Stimulated activated CD8-positive, alpha-beta memory T cell treated with anti-CD3 and anti-CD28 coated beads, Interleukin-4, amount 100 ng/mL, for 48 hours (primary cell): Measurements from ENCODE around the gene KLK11.

ENCODE experiments used
- DNase-seq: peaks from one replicate; pipeline ENCODE4 v3.0.0-alpha.2; 2020

The KLK11 gene

GRCh38 chr19:51027126-51027806 is 850 bp upstream of the KLK11 start:
- DNase-seq: no peak

GRCh38 chr19:51025809-51026553 is 435 bp downstream of the KLK11 start:
- DNase-seq: no peak

GRCh38 chr19:51025401-51025800 is 1.0 kb downstream of the KLK11 start:
- no peak for DNase-seq

- no peak for DNase-seq
Observed at GRCh38 chr19:51024924-51025323, 1.5 kb downstream of the KLK11 start.

GRCh38 chr19:51023946-51024345 is 2.5 kb downstream of the KLK11 start:
- no peak for DNase-seq

- no peak for DNase-seq
Observed at GRCh38 chr19:51022526-51022925, 3.9 kb downstream of the KLK11 start.

GRCh38 chr19:51020988-51021651 is 5.3 kb downstream of the KLK11 start:
- no peak for DNase-seq

GRCh38 chr19:51019544-51019925 is 6.9 kb downstream of the KLK11 start, which contains the start of gene KLK10:
TSS of gene KLK10 (minus strand) at chr19:51019709. CDS start at chr19:51019130, 579 bp downstream.
- no peak for DNase-seq

- DNase-seq: no peak
Observed at GRCh38 chr19:51018745-51019543, 7.5 kb downstream of the KLK11 start.

- peak; percentile 89 for DNase-seq
Observed at GRCh38 chr19:51016798-51017683, 9.4 kb downstream of the KLK11 start.

GRCh38 chr19:51015691-51016267 is 10.6 kb downstream of the KLK11 start:
- DNase-seq: no peak

- DNase-seq: no peak
Observed at GRCh38 chr19:51014242-51014641, 12.2 kb downstream of the KLK11 start.

- no peak for DNase-seq
Observed at GRCh38 chr19:51012661-51013190, 13.7 kb downstream of the KLK11 start.

- no peak for DNase-seq
Observed at GRCh38 chr19:51010066-51010795, 16.2 kb downstream of the KLK11 start.

- no peak for DNase-seq
Observed at GRCh38 chr19:51009061-51009891, 17.1 kb downstream of the KLK11 start.

GRCh38 chr19:51007488-51007887 is 18.9 kb downstream of the KLK11 start:
- no peak for DNase-seq

- no peak for DNase-seq
Observed at GRCh38 chr19:51006406-51006805, 20.0 kb downstream of the KLK11 start.

- no peak for DNase-seq
Observed at GRCh38 chr19:51005248-51005647, 21.2 kb downstream of the KLK11 start.

- DNase-seq: no peak
Observed at GRCh38 chr19:51003316-51003715, 23.1 kb downstream of the KLK11 start.
